ENCODE data around the gene WDR73.

Gene WDR73
- long read RNA-seq, full-length matches to known transcripts = 85 of 218 reads
- long read RNA-seq, partial matches to known transcripts = 22 of 218 reads
- long read RNA-seq, other reads (novel, unspliced or antisense) = 111 of 218 reads

DNA sequence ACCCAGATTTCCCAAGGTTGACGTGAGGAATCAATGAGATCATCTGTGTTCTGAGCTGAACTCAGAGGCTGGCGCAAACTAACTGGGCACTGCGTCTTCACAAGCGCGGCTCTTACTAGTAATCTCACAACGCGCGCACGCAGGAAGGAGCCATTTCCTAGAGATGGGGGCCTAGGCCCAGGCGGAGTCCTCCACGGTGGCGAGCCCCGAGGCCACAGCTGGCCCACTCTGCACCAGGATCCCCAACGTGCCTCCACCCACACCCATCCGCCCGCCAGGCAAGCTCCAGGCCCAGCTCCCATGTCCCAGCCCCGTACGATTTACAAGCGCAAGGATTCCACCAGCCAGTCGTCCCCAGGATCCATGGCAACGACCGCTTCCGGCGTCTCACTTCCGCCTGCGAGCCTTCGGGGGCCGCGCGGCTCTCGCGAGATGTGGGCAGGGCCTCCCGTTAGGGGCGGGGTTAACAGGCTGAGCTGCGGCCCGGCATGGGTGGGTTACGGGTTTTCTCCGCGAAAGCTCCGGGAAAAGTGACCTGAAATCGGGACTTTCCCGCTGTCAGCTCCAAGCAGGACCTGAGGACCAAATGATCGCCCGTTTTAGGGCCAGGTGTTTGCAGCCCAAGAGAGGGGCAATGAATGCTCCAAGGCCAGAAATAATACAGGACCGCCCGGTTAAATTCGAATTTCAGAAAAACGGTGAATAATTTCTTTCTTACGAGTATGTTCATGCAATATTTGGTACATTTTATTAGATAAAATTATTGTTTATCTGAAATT lies at the start of gene WDR73:
Gene WDR73 (minus strand): TSS at position 374 of the 779 bp plus-strand sequence. CDS start 9 bp downstream, at position 365.
- peak within 1 kb of the TSS; percentile 85 for H3K4me3 ChIP-seq (replicated peaks; ENCODE audit: insufficient read depth, low read length)
- TF ChIP-seq POLR2AphosphoS5 (IDR thresholded peaks at IDR 0.05; ENCODE audit: low read depth) (peak; percentile 79), GABPA (IDR thresholded peaks at IDR 0.05; ENCODE audit: low read depth) (peak; percentile 86), SPI1 (IDR thresholded peaks at IDR 0.05; ENCODE audit: borderline replicate concordance, low read depth) (peak; percentile 73; the same call in 1 of the 2 replicates)
- TF ChIP-seq, protein P1, sequence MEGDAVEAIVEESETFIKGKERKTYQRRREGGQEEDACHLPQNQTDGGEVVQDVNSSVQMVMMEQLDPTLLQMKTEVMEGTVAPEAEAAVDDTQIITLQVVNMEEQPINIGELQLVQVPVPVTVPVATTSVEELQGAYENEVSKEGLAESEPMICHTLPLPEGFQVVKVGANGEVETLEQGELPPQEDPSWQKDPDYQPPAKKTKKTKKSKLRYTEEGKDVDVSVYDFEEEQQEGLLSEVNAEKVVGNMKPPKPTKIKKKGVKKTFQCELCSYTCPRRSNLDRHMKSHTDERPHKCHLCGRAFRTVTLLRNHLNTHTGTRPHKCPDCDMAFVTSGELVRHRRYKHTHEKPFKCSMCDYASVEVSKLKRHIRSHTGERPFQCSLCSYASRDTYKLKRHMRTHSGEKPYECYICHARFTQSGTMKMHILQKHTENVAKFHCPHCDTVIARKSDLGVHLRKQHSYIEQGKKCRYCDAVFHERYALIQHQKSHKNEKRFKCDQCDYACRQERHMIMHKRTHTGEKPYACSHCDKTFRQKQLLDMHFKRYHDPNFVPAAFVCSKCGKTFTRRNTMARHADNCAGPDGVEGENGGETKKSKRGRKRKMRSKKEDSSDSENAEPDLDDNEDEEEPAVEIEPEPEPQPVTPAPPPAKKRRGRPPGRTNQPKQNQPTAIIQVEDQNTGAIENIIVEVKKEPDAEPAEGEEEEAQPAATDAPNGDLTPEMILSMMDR (IDR thresholded peaks at IDR 0.05; ENCODE audit: insufficient read depth, low read length) = no peak
- TF ChIP-seq, protein P2, sequence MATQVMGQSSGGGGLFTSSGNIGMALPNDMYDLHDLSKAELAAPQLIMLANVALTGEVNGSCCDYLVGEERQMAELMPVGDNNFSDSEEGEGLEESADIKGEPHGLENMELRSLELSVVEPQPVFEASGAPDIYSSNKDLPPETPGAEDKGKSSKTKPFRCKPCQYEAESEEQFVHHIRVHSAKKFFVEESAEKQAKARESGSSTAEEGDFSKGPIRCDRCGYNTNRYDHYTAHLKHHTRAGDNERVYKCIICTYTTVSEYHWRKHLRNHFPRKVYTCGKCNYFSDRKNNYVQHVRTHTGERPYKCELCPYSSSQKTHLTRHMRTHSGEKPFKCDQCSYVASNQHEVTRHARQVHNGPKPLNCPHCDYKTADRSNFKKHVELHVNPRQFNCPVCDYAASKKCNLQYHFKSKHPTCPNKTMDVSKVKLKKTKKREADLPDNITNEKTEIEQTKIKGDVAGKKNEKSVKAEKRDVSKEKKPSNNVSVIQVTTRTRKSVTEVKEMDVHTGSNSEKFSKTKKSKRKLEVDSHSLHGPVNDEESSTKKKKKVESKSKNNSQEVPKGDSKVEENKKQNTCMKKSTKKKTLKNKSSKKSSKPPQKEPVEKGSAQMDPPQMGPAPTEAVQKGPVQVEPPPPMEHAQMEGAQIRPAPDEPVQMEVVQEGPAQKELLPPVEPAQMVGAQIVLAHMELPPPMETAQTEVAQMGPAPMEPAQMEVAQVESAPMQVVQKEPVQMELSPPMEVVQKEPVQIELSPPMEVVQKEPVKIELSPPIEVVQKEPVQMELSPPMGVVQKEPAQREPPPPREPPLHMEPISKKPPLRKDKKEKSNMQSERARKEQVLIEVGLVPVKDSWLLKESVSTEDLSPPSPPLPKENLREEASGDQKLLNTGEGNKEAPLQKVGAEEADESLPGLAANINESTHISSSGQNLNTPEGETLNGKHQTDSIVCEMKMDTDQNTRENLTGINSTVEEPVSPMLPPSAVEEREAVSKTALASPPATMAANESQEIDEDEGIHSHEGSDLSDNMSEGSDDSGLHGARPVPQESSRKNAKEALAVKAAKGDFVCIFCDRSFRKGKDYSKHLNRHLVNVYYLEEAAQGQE (IDR thresholded peaks at IDR 0.05; ENCODE audit: insufficient replicate concordance, low read depth) = peak; percentile 34
- peak within 1 kb of the TSS; percentile 92 for H3K27ac ChIP-seq (replicated peaks)
- no peaks in the 10 kb centered on the region for H3K27me3 ChIP-seq (ENCODE audit: insufficient read depth, poor library complexity, severe bottlenecking)
- peak; percentile 86 to 95 for DNase-seq (ENCODE audit: low read depth in 1 of 2, low spot score in 1 of 2)

DNA sequence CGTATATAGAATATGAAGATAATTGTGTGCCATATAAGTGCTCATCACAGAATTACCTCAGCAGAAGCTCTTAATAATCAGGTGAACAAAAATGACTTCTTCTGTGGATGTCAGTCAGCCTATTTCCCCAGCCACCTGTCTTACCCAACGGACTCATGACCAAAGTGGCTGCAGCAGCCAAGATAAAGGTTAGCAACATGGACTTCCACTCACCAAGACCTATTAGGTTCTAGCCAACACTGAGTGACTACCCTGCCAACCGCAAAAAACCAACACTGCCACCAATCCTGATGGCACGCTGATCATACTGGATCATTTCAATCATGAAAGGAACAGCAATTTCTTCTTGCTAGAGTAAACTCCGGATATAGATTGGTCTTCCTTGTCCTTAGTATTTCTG lies 49.7 kb upstream of the WDR73 start:
- TF ChIP-seq GABPA (IDR thresholded peaks at IDR 0.05; ENCODE audit: low read depth) (no peak), SPI1 (IDR thresholded peaks at IDR 0.05; ENCODE audit: borderline replicate concordance, low read depth) (no peak)
- no peak for DNase-seq (ENCODE audit: low read depth in 1 of 2, low spot score in 1 of 2)
- H3K4me3 ChIP-seq (replicated peaks; ENCODE audit: insufficient read depth, low read length) = no peak overlapping the region
- no peak overlapping the region for H3K27ac ChIP-seq (replicated peaks)
- H3K27me3 ChIP-seq (ENCODE audit: insufficient read depth, poor library complexity, severe bottlenecking) = no peaks in the 10 kb centered on the region

DNA sequence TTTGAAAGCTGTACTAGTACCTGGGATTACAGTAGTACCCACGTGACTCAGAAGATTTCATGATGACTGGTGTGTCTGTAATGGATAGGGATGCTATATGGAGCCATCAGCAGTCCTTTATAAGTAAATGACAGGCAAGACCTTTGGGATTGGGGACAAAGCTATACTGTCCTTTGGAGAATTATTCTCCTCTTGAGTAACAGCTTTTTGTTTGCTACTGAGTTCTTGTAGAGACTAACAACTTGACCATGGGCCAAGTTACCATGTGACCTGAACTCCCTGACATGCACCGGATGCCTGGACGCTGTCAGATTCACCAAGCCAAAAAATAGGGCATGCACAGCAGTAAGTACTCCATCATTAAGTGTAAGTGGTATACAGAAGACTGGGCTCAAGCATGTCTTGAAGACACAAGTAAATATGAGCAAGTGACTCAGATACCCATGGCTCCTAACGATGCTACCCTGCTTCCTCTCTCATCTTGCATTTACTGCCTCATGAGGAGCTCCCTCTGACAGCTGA lies 48.9 kb upstream of the WDR73 start:
- H3K27ac ChIP-seq (replicated peaks) = no peak overlapping the region
- no peak for DNase-seq (ENCODE audit: low read depth in 1 of 2, low spot score in 1 of 2)
- no peaks in the 10 kb centered on the region for H3K27me3 ChIP-seq (ENCODE audit: insufficient read depth, poor library complexity, severe bottlenecking)
- TF ChIP-seq, protein P2 (IDR thresholded peaks at IDR 0.05; ENCODE audit: insufficient replicate concordance, low read depth) = no peak
- TF ChIP-seq POLR2AphosphoS5 (IDR thresholded peaks at IDR 0.05; ENCODE audit: low read depth) = no peak
- no peak overlapping the region for H3K4me3 ChIP-seq (replicated peaks; ENCODE audit: insufficient read depth, low read length)

DNA sequence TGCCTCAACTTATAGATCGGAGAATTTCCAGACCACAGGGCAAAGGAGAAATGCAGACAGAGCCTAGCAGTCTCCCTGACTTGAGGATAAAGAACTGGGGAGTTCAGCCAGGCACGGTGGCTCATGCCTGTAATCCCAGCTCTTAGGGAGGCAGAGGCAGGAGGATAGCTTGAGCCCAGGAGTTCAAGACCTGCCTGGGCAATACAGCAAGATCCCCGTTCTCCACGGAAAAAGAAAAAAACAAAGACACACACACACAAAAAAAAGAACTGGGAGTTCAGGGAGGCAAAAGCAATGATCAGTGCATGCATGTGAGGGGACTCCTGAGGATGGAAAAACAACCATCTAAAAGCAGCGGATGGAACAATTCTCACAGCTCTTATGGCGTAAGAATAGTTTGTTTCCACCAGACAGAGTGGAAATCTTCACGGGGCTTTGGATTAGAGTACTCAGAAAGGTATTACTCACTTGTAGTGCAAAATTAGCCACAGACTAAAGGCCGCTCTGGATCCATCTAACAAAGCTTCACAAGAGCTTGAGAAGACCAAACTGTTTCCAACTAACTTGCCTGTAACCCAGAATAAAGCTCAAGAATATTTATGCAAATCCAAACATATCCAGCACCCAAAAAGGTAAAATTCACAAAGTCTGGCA lies 45.6 kb upstream of the WDR73 start:
- TF ChIP-seq, protein P2 (IDR thresholded peaks at IDR 0.05; ENCODE audit: insufficient replicate concordance, low read depth) = no peak
- TF ChIP-seq SPI1 (IDR thresholded peaks at IDR 0.05; ENCODE audit: borderline replicate concordance, low read depth) (no peak), POLR2AphosphoS5 (IDR thresholded peaks at IDR 0.05; ENCODE audit: low read depth) (no peak), GABPA (IDR thresholded peaks at IDR 0.05; ENCODE audit: low read depth) (no peak)
- TF ChIP-seq, protein P1 (IDR thresholded peaks at IDR 0.05; ENCODE audit: insufficient read depth, low read length) = no peak
- DNase-seq (ENCODE audit: low read depth in 1 of 2, low spot score in 1 of 2) = no peak
- no peak overlapping the region for H3K4me3 ChIP-seq (replicated peaks; ENCODE audit: insufficient read depth, low read length)
- no peaks in the 10 kb centered on the region for H3K27me3 ChIP-seq (ENCODE audit: insufficient read depth, poor library complexity, severe bottlenecking)
- no peak overlapping the region for H3K27ac ChIP-seq (replicated peaks)
